HG03575 (cell line): ENCODE results near the gene KIF26B.

Experiments used
- ATAC-seq: cut with Tn5 transposase; IDR thresholded peaks from one replicate; pipeline ENCODE4 v1.9.1; 2021; ENCODE audit not compliant: unreplicated experiment, insufficient number of reproducible peaks, low FRiP score; ENCODE audit errors: extremely low read depth

The KIF26B gene

DNA sequence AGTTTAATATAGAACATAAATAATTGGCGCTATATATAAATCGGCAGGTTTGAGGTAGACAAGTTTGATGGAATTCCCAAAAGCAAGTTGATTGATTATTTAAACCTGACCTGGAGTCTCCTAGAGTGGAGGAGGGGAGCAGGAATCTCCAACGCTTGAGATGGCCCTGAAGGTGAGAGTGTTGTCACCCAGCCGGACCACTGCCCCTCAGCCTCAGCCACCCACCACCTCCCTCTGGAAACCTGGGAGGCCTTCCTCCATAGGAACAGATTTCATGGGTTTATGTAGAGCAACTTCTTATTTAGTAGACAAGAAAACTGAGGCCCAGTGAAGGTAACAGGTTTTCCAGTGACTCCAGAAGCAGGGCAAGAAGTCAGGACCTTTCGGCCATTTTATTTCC lies 389.5 kb downstream of the KIF26B start:
- no peak for ATAC-seq

DNA sequence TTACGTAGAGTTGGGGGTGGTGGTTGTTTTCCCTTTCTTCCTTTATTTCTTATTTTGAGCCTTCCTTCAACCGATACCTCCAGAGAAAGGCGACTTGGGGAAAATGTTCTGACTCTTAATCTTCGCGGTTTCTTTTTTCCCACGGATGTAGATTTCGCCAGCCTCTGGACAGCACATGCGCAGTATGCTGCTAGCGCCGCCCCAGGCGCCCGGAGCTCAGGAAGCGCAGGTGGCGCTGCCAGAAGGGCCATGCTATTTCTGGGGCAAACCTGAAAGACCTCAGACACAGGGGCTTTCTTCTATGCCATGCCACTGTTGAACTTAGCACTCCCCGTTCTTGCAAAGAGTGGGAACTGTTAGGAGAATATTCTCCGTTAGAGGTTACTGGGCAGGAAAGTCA lies 392.1 kb downstream of the KIF26B start:
- ATAC-seq, result no peak

DNA sequence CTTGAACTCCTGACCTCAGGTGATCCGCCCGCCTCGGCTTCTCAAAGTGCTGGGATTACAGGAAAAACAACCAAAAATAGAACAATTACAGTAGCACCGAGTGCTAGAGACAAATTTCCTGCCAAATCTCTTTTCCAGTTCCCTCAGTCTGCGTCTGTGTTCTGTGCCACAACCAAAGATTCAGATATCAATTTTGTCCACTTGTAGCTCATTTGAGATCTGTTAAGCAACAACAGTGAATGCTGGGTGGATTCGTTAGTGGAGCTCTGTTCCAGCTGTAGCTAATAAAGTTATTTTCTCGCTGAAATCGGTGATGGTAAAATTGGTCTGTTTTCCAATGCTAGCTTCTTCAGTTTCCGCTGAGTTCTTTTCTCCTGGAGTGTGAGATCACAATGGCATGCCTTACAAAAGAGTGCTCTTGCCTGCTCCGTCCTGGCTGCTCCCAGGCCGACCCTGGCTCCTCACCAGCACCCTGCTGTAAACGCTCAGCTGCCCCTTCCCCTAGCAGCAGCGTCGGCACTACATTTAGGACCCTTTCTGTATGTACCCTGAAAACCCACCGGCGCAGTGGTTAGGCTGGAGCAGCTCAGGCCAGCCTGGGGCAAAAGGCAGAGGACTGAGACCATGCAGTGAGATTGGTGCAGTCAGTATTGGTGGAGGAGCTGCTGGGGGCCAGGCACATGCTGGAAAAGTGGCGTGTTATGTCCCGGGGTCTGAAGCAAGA lies 395.4 kb downstream of the KIF26B start:
- no peak for ATAC-seq

DNA sequence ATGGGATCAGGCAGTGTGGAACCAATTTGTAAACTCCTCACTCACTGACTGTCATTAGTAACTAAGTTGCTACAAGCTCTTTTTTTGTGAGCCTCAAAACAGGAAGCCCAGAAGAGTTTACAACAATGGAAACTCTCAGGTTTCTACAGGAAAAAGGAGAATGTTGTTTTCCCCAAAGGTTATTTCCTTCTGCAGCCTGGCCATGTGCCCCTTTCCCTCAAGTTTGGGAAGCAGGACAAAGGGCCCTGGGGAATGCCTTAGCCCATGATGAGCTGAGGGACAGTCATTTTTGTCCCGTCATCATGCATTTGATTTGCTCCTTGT lies 395.9 kb downstream of the KIF26B start:
- no peak for ATAC-seq

DNA sequence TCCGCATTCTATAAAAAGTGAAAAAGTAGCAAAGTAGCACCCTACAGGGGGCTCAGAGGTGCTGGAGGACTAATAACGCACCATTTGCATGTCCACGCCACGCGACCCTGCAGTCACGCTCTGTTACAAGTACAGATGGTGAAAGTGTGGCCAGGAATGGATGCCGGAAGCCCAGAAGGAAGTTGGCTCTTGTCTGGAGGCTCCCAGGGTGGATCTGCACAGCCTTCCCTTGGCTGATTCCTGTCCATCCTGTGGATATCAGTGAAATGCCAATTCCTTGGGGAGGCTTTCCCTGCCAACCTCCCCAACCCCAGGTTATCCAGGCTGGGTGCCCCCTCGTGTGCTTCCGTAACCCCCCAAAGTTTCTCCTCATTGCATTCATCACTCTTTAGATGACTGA lies 396.8 kb downstream of the KIF26B start:
- no peak for ATAC-seq

DNA sequence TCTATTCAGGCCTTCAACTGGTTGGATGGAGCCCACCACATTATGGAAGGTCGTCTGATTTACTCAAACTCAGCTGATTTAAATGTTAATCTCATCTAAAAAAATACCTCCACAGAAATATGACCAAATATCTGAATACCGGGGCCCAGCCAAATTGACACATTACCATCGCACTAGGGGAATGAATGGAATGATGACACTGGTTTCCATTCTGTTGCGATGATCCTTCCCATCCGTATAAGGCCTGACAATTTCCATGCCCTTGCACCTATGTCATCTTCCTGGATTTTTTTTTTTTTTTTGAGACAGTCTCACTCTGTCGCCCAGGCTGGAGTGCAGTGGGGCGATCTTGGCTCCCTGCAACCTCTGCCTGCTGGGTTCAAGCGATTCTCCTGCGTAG lies 397.5 kb downstream of the KIF26B start:
- ATAC-seq, result no peak

DNA sequence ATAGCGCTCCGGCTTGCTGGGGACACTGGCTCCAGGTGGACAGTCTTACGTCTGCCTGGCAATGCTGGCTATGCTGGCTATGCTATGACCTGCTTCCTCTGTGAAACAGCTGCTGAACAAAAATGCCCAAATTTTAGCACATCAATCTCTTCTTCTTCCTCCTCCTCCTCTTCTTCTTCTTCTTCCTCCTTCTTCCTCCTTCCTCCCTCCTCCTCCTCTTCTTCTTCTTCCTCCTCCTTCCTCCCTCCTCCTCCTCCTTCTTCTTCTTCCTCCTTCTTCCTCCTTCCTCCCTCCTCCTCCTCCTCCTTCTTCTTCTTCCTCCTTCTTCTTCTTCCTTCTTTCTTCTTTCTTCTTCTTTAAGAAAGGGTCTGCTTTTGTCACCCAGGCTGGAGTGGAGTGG lies 401.3 kb downstream of the KIF26B start:
- no peak for ATAC-seq

DNA sequence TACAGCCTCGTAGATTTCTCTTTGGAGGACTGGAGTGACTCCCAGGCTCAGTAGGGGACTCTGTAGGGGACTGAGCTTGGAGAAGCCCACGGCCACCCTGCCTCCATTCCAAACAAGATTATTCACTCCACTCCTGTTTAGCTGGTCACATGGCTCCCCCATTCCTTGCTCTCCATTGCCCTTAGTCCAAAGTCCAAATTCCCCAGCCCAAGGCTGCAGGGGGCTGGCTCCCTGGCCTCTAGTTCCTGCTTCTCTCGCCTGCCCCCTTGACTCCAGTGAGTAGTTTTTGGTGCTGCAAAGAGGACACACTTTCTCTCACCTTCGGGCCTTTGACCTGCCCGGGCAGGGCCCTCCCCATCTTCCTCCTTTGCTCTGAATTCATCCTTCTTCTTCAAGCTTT lies 403.3 kb downstream of the KIF26B start:
- ATAC-seq, result no peak

DNA sequence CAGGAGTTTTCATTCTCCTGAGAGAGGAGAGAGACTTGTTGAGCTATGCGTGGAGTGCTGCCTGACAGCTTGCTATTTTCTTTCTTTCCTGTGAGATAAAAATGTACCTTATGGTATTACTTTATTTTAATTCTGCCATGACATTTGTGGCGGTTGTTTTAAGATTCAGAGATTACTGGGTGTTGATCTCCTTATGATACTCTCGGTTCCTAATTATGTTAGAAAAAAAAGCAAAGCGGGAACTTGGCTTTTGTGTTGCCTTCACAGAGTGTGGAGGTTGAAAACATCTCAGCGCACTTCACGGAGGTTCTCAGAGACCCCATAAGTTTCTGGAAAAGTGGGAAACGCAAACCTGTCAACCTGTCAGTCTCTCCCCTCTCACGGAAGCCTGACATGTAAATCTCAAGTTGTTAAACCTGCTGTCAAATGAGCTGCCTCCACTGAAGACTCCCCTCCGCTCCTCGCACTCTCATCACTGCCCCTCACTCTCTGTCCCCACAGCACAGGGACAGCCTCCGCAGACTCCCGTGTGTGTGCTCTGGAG lies 405.6 kb downstream of the KIF26B start:
- no peak for ATAC-seq

DNA sequence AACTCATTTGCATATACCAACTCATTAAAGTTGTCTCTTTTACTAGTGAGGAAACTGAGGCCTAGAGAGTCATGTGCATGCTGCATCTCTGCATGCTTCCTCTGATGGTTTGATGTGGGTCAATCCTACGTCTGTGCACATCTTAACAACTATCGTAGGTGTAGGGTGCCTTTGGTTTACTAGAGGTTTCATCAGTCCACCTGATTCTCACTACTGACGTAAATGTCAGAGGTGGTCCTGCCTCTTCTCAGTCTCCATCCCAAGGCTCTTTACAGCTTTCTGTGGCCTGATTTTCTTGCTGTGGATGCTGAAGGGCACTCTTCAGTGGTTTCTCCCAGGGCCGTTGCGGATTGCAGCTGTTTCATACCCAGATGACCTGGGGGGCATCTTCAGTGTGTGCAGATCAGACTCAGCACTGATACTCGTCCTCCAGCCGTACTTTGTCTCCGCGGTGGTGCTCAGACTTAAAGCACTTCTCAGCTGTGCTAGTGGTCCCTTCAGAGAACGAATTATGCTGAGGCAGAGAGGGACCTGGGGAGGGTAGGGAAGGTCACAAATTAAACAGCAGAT lies 407.0 kb downstream of the KIF26B start:
- ATAC-seq, result no peak

DNA sequence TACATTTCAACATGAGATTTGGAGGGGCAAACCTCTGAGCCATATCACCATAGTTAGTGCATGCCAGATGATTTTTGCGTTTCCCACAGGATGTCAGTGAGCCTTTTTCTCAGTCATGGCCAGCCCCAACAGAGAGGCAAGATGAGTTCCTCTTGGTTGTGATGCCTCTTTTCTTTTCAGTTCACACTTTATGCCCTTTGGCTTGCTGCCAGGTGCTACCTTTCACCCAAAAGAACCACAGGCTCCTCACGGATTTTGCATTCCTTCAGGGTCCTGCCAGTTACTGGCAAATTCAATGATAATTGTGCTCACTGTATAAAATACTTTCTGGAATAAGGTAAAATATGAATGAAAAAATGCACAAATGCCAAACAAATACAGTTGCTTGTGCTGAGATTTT lies 411.3 kb downstream of the KIF26B start:
- no peak for ATAC-seq

DNA sequence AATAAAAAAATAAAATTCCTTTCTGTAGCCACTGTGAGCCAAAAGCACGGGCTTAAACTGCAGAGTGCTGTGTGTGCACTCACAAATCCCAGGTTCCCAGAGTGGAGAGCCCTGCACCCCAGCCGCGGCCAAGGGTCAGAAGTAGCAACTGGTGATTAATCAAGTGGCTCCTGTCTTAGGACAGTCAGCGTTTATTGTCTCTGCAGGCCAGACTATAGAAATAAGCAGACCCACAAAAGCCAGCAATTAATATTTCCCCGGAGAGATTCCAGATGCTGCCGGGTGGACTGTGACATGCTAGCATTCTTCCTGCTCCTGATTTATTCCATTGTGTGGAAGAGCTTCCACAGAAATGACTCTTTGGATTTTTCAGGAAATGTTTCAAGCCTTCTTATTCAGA lies 412.2 kb downstream of the KIF26B start:
- ATAC-seq, result no peak

DNA sequence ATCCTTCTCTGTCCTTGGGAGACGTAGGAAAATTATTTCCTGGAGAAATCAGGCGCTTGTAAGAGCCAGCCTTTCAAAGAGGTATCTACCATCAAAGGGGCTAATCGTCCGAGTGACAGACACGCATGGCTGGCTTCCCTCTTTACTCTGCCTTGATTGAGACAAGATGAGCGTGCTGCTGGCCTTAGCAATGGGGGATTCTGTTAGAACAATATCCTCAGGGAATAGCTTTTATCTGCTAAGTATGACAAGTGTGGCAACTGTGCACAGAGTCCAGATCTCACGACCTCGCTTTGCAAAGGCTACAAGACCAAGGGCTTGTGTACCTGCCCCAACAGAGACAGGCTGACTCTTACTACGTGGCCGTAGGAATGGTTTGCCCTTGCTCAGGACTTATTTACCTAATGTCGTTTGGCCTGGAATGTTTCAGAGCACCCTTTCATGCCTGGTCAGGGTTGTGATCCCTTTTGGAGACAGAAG lies 417.1 kb downstream of the KIF26B start:
- ATAC-seq, result no peak

DNA sequence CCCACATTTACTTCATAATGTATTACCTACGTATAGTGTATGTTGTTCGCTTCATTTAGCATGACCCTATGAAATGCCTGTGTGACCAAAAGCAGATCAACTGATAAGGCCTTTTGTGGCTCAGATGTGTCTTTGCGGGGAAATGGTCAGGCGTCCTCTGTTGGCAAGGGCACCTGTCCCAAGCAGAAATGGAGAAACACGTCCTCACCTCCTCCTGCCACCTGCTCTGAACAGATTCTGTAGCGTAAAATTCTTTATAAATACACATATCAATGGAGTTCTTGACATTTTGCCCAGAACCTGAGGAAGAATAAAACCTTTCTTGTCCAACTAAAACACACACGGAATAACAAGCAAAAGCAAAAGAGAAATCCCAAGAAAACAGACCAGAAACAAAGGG lies 417.9 kb downstream of the KIF26B start:
- ATAC-seq, result no peak

DNA sequence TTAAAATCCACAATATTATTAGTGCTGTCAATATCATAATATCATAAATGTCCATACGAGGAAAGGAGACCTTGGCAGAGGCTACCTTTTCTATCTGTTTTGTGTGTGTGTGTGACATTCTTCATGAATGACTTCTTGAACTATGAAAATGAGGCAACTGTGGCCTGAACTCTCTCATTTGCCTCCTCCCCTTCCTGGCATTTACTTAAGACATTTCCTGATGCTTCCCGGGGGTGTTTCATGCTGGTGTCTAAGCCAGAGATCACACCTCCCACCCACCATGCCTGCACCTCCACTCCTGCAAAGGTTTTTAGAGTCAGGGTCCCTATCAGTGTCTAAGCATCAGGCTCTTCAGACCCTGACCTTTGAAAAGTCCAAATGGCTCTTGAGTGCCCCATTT lies 420.9 kb downstream of the KIF26B start:
- no peak for ATAC-seq

DNA sequence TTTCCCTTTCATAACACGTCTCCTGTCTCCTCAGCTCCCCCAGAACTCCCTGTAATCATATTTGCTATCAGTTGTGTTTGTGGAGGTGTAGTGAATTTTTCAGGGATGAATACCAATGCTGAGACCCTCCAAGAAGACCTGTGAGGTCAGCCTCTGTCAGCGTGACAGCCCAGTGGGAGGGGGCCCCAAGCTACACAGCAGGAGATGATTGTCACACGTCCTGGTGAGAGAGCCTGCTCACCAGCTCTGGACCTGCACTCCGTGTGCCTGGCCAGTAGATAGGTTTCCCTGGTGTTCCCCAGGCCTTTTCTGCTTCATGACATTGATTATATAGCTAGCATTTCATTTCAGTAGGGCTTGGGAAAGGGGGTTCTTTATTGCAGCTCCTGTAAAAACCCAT lies 421.5 kb downstream of the KIF26B start:
- ATAC-seq, result no peak

DNA sequence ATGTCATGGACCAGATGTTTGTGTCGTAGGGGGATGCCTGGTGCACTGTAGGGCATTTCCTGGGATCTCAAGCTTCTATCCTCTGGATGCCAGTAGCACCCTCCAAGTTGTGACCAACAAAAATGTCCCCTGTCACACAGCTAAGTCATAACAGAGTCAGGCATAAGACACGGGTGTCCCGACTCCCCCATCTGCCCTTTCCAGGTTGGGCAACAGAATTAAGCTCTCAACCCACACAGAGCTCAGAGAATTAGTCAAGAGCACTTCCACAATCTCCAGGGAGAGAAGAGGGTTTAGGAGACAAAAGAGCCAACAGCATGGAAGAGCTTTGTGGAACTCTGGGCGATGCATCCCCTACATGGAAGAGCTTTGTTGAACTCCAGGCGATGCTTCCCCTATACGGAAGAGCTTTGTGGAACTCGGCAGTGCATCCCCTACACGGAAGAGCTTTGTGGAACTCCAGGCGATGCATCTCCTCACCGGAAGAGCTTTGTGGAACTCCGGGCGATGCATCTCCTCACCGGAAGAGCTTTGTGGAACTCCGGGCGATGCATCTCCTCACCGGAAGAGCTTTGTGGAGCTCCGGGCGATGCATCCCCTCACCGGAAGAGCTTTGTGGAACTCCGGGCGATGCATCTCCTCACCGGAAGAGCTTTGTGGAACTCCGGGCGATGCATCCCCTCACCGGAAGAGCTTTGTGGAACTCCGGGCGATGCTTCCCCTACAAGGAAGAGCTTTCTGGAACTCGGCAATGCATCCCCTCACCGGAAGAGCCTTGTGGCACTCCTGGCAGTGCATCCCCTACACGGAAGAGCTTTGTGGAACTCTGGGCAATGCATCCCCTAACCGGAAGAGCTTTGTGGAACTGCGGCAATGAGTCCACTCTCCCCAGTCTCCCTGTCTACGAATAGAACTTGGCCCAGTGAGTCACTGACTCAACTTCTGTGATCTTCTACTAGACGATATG lies 422.7 kb downstream of the KIF26B start:
- ATAC-seq, result no peak

DNA sequence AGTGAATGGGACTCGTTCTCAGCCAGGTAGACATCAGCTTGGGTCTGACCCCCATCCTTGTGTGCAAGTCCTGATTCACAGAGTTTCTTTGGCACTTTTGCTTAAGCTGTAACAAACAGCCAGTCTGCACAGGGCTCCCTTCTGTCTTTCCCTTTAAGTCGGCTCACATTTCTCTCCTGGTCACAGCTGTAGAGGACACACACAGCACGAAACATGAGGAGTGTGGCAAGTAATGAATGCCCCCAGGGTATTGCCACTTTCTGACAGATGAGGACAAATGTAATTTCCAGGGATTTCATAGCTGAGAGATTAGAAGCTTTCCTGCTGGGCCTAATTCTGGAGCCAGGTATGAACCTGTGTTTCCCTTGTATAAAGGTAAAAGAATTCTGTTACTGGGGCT lies 423.5 kb downstream of the KIF26B start:
- ATAC-seq, result no peak

DNA sequence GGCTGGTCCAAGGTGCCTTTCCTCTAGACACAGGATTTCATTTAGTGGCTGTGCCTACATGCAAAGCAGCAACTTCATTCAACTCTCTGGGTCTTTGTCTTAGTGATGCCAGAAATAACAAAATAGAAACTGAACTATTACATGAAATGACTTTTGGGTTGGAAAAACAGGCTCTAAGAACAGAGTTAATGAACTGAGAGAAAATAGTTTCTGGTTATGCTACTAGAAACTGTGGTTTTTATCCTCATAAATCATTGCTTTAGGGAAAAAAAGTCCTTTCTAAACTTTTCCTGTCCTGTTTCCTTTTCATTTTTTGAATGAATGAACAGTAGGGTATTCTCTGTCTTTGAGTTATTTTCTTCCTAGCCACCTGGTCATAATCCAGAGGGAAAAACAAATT lies 424.0 kb downstream of the KIF26B start:
- ATAC-seq, result no peak

DNA sequence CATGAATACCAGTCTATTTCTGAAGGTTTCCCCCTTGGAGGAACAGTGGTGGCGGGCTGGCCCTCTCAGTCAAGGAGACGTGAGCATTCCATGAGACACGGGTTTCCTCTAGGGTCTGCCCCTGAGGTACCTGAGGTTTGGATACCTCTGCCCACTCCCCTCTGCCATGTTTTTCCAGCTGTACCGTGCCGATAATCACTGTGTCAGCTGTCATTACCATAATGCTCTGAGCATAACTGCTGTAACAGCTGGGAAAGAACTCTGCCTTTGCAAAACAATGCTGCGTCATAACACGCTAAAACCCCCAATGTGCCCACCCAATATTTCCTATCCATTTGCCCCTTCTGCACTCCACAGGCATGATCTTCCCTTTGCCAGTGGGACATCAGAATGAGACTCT lies 425.1 kb downstream of the KIF26B start:
- ATAC-seq, result no peak
